ENCODE measurements around the gene NCOA1.
A peak's percentile ranks its signal among the peaks of the same experiment; 100 is the strongest.

The NCOA1 gene

GRCh38 chr2:24680196-24680595, 189.1 kb downstream of the NCOA1 start:
- no peak overlapping the region for H3K4me3 ChIP-seq (ENCODE audit: low read depth, low read length)
- no peak for TF ChIP-seq CTCF (conservative IDR thresholded peaks at IDR 0.05; ENCODE audit: low read depth, low read length)
- no peak for DNase-seq (ENCODE audit: low read depth)

- H3K4me3 ChIP-seq (ENCODE audit: low read depth, low read length) = peak overlapping the region; percentile 29
- DNase-seq (ENCODE audit: low read depth) = peak; percentile 27
- TF ChIP-seq CTCF (conservative IDR thresholded peaks at IDR 0.05; ENCODE audit: low read depth, low read length) = no peak
Measured at GRCh38 chr2:24682304-24682703, 191.2 kb downstream of the NCOA1 start.

DNA sequence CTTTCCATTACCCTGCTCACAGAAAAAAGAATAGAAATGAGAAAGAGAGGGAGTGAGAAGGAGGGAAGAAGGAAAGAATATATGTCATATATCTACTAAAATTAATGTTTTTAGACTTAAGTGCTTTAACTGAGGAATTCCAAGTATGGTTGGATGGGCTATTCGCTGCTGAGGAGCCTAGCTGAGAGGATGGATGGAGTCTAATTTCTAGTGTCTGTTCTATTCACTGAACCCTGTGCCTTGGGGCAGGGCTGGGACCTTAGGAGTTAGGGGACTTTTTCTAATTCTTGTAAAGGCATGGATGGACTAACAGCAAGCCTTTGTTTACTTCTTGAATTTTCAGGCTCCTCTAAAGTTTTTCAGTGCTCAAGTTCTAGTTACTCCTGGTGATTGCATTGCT, 192.4 kb downstream of the NCOA1 start:
- DNase-seq (ENCODE audit: low read depth) = no peak
- no peak for TF ChIP-seq CTCF (conservative IDR thresholded peaks at IDR 0.05; ENCODE audit: low read depth, low read length)
- no peak overlapping the region for H3K4me3 ChIP-seq (ENCODE audit: low read depth, low read length)

DNA sequence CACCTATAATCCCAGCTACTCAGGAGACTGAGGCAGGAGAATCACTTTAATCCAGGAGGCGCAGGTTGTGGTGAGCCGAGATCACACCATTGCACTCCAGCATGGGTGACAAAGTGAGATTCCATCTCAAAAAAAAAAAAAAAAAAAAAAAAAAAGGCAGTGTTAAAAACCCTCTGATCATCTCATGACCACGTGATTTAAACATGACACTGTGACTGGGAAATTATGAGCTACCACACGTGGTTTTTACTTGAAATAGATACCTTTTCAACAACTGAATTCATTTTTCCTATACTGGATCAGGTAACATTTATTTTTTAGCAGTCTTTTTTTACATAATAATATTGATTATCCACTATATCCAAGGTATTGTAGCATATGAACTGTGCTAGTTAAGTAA, 199.5 kb downstream of the NCOA1 start:
- no peak overlapping the region for H3K4me3 ChIP-seq (ENCODE audit: low read depth, low read length)
- no peak for TF ChIP-seq CTCF (conservative IDR thresholded peaks at IDR 0.05; ENCODE audit: low read depth, low read length)
- no peak for DNase-seq (ENCODE audit: low read depth)

DNA sequence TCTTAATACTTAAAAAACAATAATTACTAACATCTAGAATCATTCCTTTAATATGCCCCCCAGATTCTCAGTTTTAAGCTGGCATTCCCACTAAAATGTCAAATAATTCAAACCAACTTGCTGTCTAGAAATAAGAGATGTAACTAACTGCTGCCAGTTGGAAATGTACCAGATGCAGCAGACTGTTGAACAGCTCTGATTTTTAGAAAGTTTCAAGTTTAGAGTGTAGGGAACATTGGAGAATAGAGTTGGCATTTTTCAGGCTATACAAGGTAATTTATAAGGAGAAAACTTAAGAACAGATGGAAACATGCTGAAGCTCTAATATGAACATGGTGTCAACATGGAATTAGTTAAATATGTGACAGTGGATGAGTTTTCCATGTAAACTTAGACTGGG, 200.8 kb downstream of the NCOA1 start:
- no peak for TF ChIP-seq CTCF (conservative IDR thresholded peaks at IDR 0.05; ENCODE audit: low read depth, low read length)
- no peak for DNase-seq (ENCODE audit: low read depth)
- H3K4me3 ChIP-seq (ENCODE audit: low read depth, low read length) = no peak overlapping the region

DNA sequence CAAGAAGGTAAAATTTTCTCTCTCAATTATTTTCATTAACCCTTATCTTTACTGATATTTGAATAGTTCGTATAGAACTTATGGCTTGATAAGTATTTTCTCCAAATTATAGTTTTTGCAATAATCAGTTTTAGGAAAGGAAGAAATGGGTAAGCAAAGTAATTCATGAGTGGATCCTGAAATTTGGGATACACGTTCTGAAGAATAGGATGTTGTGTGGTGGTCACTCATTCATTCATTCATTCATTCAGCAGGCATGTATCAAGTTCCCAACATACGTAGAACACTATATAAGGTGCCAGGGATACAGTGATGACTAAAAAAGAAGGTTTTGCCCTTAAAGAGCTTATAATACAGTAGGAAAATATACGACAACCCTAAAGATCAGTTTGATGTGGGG, 206.7 kb downstream of the NCOA1 start:
- no peak for TF ChIP-seq CTCF (conservative IDR thresholded peaks at IDR 0.05; ENCODE audit: low read depth, low read length)
- H3K4me3 ChIP-seq (ENCODE audit: low read depth, low read length) = no peak overlapping the region
- DNase-seq (ENCODE audit: low read depth) = no peak

DNA sequence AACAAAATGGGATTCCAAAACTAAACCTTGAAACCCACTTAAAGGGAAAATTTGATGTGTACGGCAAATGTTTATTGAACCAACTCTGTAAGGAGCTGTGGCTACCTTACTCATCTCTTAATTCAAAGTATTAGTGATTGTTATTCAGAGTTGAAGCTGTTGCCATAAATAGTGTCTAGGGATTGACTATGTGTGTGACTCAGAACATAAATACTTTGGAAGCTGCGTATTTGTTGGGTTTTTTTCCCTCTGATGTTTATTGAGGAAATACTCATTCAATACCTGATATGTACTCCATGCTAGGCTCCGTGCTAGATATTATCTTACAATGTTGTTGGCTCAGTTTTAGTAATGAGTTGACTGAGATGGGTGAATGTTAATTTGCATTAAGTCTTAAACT, 211.7 kb downstream of the NCOA1 start:
- DNase-seq (ENCODE audit: low read depth) = peak; percentile 90
- TF ChIP-seq CTCF (conservative IDR thresholded peaks at IDR 0.05; ENCODE audit: low read depth, low read length) = no peak
- H3K4me3 ChIP-seq (ENCODE audit: low read depth, low read length) = no peak overlapping the region
